H1 (cell line): Measurements from ENCODE around the gene UBE2E3. TPM values are rescaled to one million over a fixed set of nuclear protein-coding genes. Genes with fewer than 3 reads are reported as not detected.

Experiments used
- CTCF ChIA-PET: fragments of 300-600 bp; sonication (Branson Sonifier 250); formaldehyde crosslinking; loops from one replicate; lab custom pipeline; 2021; ENCODE audit not compliant: partially characterized antibody; lab: Charles Lee
- POLR2A ChIA-PET: fragments of 300-600 bp; sonication (Branson Sonifier 250); formaldehyde crosslinking; loops from one replicate; lab custom pipeline; 2021; ENCODE audit warnings: inconsistent platforms; ENCODE audit not compliant: partially characterized antibody; lab: Charles Lee
- DNase-seq, 2 experiments: peaks; one replicate each; pipeline versions ENCODE4 v3.0.0 to v3.0.0-alpha.2; 2010 to 2022; ENCODE audit warnings: low spot score in 2 of 2, low read depth in 1 of 2, mixed read lengths in 1 of 2
- FAIRE-seq: peaks from 2 replicates; lab custom pipeline; 2011; peaks lifted over from hg19 to GRCh38; lab: Jason Lieb, UNC
- H2AFZ ChIP-seq: 2 replicates; pipeline ENCODE4 v1.8.1; 2012; ENCODE audit warnings: low read length, inconsistent platforms
- H2AK5ac ChIP-seq: 2 replicates; pipeline ENCODE4 v1.6.1; 2013; ENCODE audit warnings: low read depth, low read length
- H2BK120ac ChIP-seq: replicated peaks from 2 replicates; pipeline ENCODE3; 2013; ENCODE audit warnings: low read depth, low read length, inconsistent platforms
- H2BK12ac ChIP-seq: 2 replicates; pipeline ENCODE4 v1.6.1; 2013; ENCODE audit warnings: low read depth, low read length
- H2BK15ac ChIP-seq: 2 replicates; pipeline ENCODE4 v1.6.1; 2013; ENCODE audit warnings: low read length
- H2BK20ac ChIP-seq: 2 replicates; pipeline ENCODE4 v1.6.1; 2013; ENCODE audit warnings: low read length
- H2BK5ac ChIP-seq: 2 replicates; pipeline ENCODE4 v1.6.1; 2013; ENCODE audit warnings: low read depth, low read length
- H3K14ac ChIP-seq: 2 replicates; pipeline ENCODE4 v1.6.1; 2013; ENCODE audit warnings: inconsistent platforms; ENCODE audit not compliant: insufficient read length
- H3K18ac ChIP-seq: 2 replicates; pipeline ENCODE4 v1.6.1; 2013; ENCODE audit warnings: low read length; ENCODE audit errors: extremely low read depth
- H3K23ac ChIP-seq: 2 replicates; pipeline ENCODE4 v1.6.1; 2013; ENCODE audit warnings: inconsistent platforms; ENCODE audit not compliant: insufficient read length
- H3K23me2 ChIP-seq: 2 replicates; pipeline ENCODE4 v1.6.1; 2013; ENCODE audit warnings: low read depth, low read length
- H3K27ac ChIP-seq: 2 replicates; pipeline ENCODE4 v1.6.1; 2011; ENCODE audit warnings: low read depth, low read length, inconsistent platforms
- H3K27me3 ChIP-seq, 4 experiments: replicated peaks in 1 of 4; 1 replicate in 1 of 4; 2 replicates in 3 of 4; pipeline versions ENCODE4 v1.6.1 to v1.8.1; 2011 to 2013; ENCODE audit warnings: low read length in 3 of 4, mild to moderate bottlenecking in 3 of 4, inconsistent platforms in 2 of 4, mixed read lengths in 2 of 4, moderate library complexity in 1 of 4; ENCODE audit not compliant: control insufficient read depth in 3 of 4, insufficient read depth in 3 of 4; ENCODE audit errors: extremely low read depth in 1 of 4
- H3K36me3 ChIP-seq, 4 experiments: 2 replicates each; pipeline versions ENCODE4 v1.6.1 to v1.8.1; 2011 to 2013; ENCODE audit warnings: mild to moderate bottlenecking in 4 of 4, low read length in 3 of 4, moderate library complexity in 2 of 4, control low read depth in 1 of 4, inconsistent platforms in 1 of 4; ENCODE audit not compliant: insufficient read depth in 4 of 4, control insufficient read depth in 2 of 4
- H3K4ac ChIP-seq: replicated peaks from 2 replicates; pipeline ENCODE3; 2013; ENCODE audit warnings: low read length, low read depth, mixed read lengths, inconsistent platforms; ENCODE audit not compliant: insufficient read length
- H3K4me1 ChIP-seq, 4 experiments: replicated peaks in 1 of 4; 1 replicate in 1 of 4; 2 replicates in 3 of 4; pipeline versions ENCODE4 v1.6.1 to v1.8.1; 2011 to 2013; ENCODE audit warnings: low read length in 3 of 4, inconsistent platforms in 2 of 4, mixed read lengths in 1 of 4; ENCODE audit not compliant: insufficient read depth in 4 of 4, control insufficient read depth in 3 of 4
- H3K4me2 ChIP-seq, 2 experiments: 2 replicates each; pipeline versions ENCODE4 v1.6.1 to v1.8.1; 2011 to 2013; ENCODE audit warnings: low read depth in 2 of 2, low read length in 2 of 2, control low read depth in 1 of 2, inconsistent platforms in 1 of 2, mild to moderate bottlenecking in 1 of 2; ENCODE audit not compliant: insufficient read depth in 1 of 2
- H3K4me3 ChIP-seq, 4 experiments: fragments of 200-600, 300-600 bp in 1 of 4; sonication (generic), shearing (Covaris generic), sonication (Bioruptor Twin) in 1 of 4; 2 replicates each; pipeline versions ENCODE4 v1.5.1 to v1.8.1; 2011 to 2016; ENCODE audit warnings: low read length in 4 of 4, low read depth in 3 of 4, control low read depth in 2 of 4, inconsistent platforms in 2 of 4, mild to moderate bottlenecking in 2 of 4, mixed read lengths in 1 of 4, moderate library complexity in 1 of 4; ENCODE audit not compliant: insufficient read depth in 2 of 4; ENCODE audit errors: extremely low read depth in 1 of 4
- H3K56ac ChIP-seq: replicated peaks from 2 replicates; pipeline ENCODE3; 2013; ENCODE audit warnings: low read depth, mild to moderate bottlenecking, mixed read lengths, low read length, inconsistent platforms; ENCODE audit not compliant: insufficient read length
- H3K79me1 ChIP-seq: 2 replicates; pipeline ENCODE4 v1.6.1; 2013; ENCODE audit warnings: low read depth, low read length, control low read depth
- H3K79me2 ChIP-seq, 2 experiments: 2 replicates each; pipeline versions ENCODE4 v1.6.1 to v1.8.1; 2012 to 2013; ENCODE audit warnings: low read length in 2 of 2, mild to moderate bottlenecking in 2 of 2, inconsistent platforms in 1 of 2; ENCODE audit not compliant: insufficient read depth in 2 of 2, control insufficient read depth in 1 of 2
- H3K9ac ChIP-seq, 4 experiments: replicated peaks in 1 of 4; 1 replicate in 1 of 4; 2 replicates in 3 of 4; pipeline versions ENCODE4 v1.6.1 to v1.8.1; 2011 to 2013; ENCODE audit warnings: low read depth in 3 of 4, low read length in 3 of 4, control low read depth in 2 of 4, mild to moderate bottlenecking in 2 of 4, moderate library complexity in 2 of 4, inconsistent platforms in 1 of 4; ENCODE audit errors: extremely low read depth in 1 of 4
- H3K9me3 ChIP-seq, 2 experiments: 2 replicates each; pipeline versions ENCODE4 v1.6.1 to v1.8.1; 2012 to 2013; ENCODE audit warnings: mild to moderate bottlenecking in 2 of 2, moderate library complexity in 2 of 2, control low read depth in 1 of 2, inconsistent platforms in 1 of 2, low read depth in 1 of 2, low read length in 1 of 2, mixed read lengths in 1 of 2; ENCODE audit not compliant: insufficient read depth in 2 of 2
- H4K20me1 ChIP-seq, 2 experiments: replicated peaks in 1 of 2; 2 replicates each; pipeline versions ENCODE3 to v1.8.1; 2011 to 2013; ENCODE audit warnings: inconsistent platforms in 2 of 2, low read length in 2 of 2, mild to moderate bottlenecking in 1 of 2; ENCODE audit not compliant: insufficient read depth in 2 of 2, control insufficient read depth in 1 of 2
- H4K5ac ChIP-seq: 2 replicates; pipeline ENCODE4 v1.6.1; 2013; ENCODE audit warnings: low read length, low read depth, mixed read lengths, inconsistent platforms; ENCODE audit not compliant: insufficient read length
- H4K8ac ChIP-seq: 2 replicates; pipeline ENCODE4 v1.8.0; 2013; ENCODE audit warnings: mild to moderate bottlenecking, moderate library complexity, low read length, inconsistent platforms; ENCODE audit not compliant: insufficient read depth; ENCODE audit errors: extremely low read depth
- H4K91ac ChIP-seq: replicated peaks from 2 replicates; pipeline ENCODE3; 2013; ENCODE audit warnings: low read length, mixed read lengths, inconsistent platforms; ENCODE audit not compliant: insufficient read length
- CTBP2 ChIP-seq: IDR thresholded peaks from 2 replicates; pipeline ENCODE4 v1.7.0; 2011; ENCODE audit warnings: borderline replicate concordance, mild to moderate bottlenecking, moderate library complexity, mixed read lengths, low read length; ENCODE audit not compliant: insufficient read depth, insufficient read length
- EZH2 ChIP-seq: fragments of 200-600 bp; sonication (generic); IDR thresholded peaks from 2 replicates; pipeline ENCODE4 v1.7.1; 2012; ENCODE audit warnings: low read depth, mild to moderate bottlenecking, moderate library complexity, low read length, inconsistent platforms; ENCODE audit not compliant: severe bottlenecking
- SP1 ChIP-seq: IDR thresholded peaks from 2 replicates; pipeline ENCODE4 v1.6.1; 2011; ENCODE audit warnings: low read depth, low read length
- WGBS, 2 experiments: shearing (Covaris generic) in 1 of 2; methylation state at CpG; one replicate each; pipeline versions ENCODE4 v1.1.6 to v1.1.7; 2013 to 2015; ENCODE audit warnings: low lambda C conversion rate in 2 of 2, mixed read lengths in 2 of 2, inconsistent platforms in 1 of 2, low coverage in 1 of 2, missing lambda C conversion rate in 1 of 2; ENCODE audit not compliant: insufficient replicate concordance in 2 of 2, insufficient coverage in 1 of 2, insufficient read length in 1 of 2; ENCODE audit errors: extremely low coverage in 1 of 2, missing lambda C conversion rate in 1 of 2; 5-methylcytosine and 5-hydroxymethylcytosine counted together
- polyA plus RNA-seq, 7 experiments: library from polyadenylated mRNA; depleted of rRNA in 3 of 7; stranded (reverse) in 5 of 7; unstranded in 2 of 7; fragments of >200 nt in 5 of 7; fragments of 200-250 nt in 2 of 7; gene quantifications; 1 replicate in 5 of 7; 2 replicates in 1 of 7; 4 replicates in 1 of 7; pipeline versions ENCODE4 v1.2.1 to v1.2.3, GENCODE V29; 2011 to 2013; ENCODE audit warnings: missing spikeins in 2 of 7, mixed read lengths in 2 of 7
- total RNA-seq: library from RNA; stranded (reverse); fragmentation: NEBNext Ultra II Directional; extraction: Animal tissue kit (Norgen Biotek cat#: 25700); gene quantifications from 2 replicates; pipeline ENCODE4 v1.2.1, GENCODE V29; 2021

UBE2E3 gene
- total and polyA plus RNA-seq, 2 of the 8 experiments (the other 6 are each of a cell fraction or from before 2014, with no cell fraction given), result 106 to 132 TPM

- peaks cover 0 to 3% of the 10 kb centered on the region in 2 experiments for H4K20me1 ChIP-seq
- H3K56ac ChIP-seq, result no peak overlapping the region
- H3K9ac ChIP-seq, result no peak overlapping the region
- no peak overlapping the region for H2BK20ac ChIP-seq
- no peak overlapping the region for H3K18ac ChIP-seq
- no peak overlapping the region for H2BK12ac ChIP-seq
- H2BK5ac ChIP-seq, result no peak overlapping the region
- peaks cover 0 to 7% (median 0%) of the 10 kb centered on the region in 4 experiments; a peak in 1 of 7 replicates for H3K4me1 ChIP-seq
- H3K27ac ChIP-seq, result no peak overlapping the region
- H3K27me3 ChIP-seq, result no peaks in the 10 kb centered on the region
- H3K4me2 ChIP-seq, result no peak overlapping the region
- no peak overlapping the region for H3K4ac ChIP-seq
- H2AFZ ChIP-seq, result no peak overlapping the region
- peaks cover 0 to 90% of the 10 kb centered on the region in 2 experiments; a peak in 3 of 4 replicates for H3K79me2 ChIP-seq
- no peaks in the 10 kb centered on the region for H3K9me3 ChIP-seq
- no peaks in the 10 kb centered on the region for H3K36me3 ChIP-seq
- H3K79me1 ChIP-seq, result peaks cover 6% of the 10 kb centered on the region
- no peak overlapping the region for H4K8ac ChIP-seq
- DNase-seq (no peak), FAIRE-seq (no peak)
- H3K23ac ChIP-seq, result no peak overlapping the region
- no peak overlapping the region for H4K5ac ChIP-seq
- no peak overlapping the region for H2BK15ac ChIP-seq
- TF ChIP-seq SP1, result no peak
- no peak for TF ChIP-seq EZH2
- no peak for TF ChIP-seq CTBP2
- H3K23me2 ChIP-seq, result no peaks in the 10 kb centered on the region
- ChIA-PET CTCF (interaction anchor here (1.2 kb wide), 1 partner anchor 417 kb away, joined by 3 read pairs; no protein-coding TSS in a partner anchor), POLR2A (no interaction called here)
- no peak overlapping the region for H2BK120ac ChIP-seq
- no peak overlapping the region for H3K4me3 ChIP-seq
- WGBS, 2 experiments, result 80% methylated on average over 1 of the region's 1 CpG; no CpG with 5 or more reads in 1 of the 2 experiments
- no peak overlapping the region for H2AK5ac ChIP-seq
- no peak overlapping the region for H3K14ac ChIP-seq
- H4K91ac ChIP-seq, result no peak overlapping the region
Measured at GRCh38 chr2:181021199-181021789, 40.9 kb downstream of the UBE2E3 start.
